ENCODE results near the gene ZNG1C.
"Not testable (repeated sequence)": the region's sequence is repeated elsewhere in the genome, so short reads cannot be mapped to it uniquely, and the experiment has no call there.

- not testable (repeated sequence) for TF ChIP-seq EZH2phosphoT487 (conservative IDR thresholded peaks at IDR 0.05; ENCODE audit: low read length); CTCF (IDR thresholded peaks at IDR 0.05; ENCODE audit: insufficient read depth, low read length, poor library complexity, severe bottlenecking)
Measured at GRCh38 chr9:68343242-68343641, 101.5 kb downstream of the ZNG1C start.

Measured in SU-DHL-6 (cell line).